IPS-18a (cell line): ENCODE results near the gene ZSCAN9.

Experiments
- H3K27ac ChIP-seq: one replicate; pipeline ENCODE4 v1.5.1; 2013; ENCODE audit warnings: low read length
- H3K27me3 ChIP-seq: one replicate; pipeline ENCODE4 v1.6.1; 2013; ENCODE audit warnings: mild to moderate bottlenecking, low read length; ENCODE audit not compliant: control insufficient read depth, insufficient read depth
- H3K36me3 ChIP-seq: one replicate; pipeline ENCODE4 v1.6.1; 2013; ENCODE audit warnings: low read depth, low read length; ENCODE audit not compliant: control insufficient read depth
- H3K4me1 ChIP-seq: one replicate; pipeline ENCODE4 v1.6.1; 2013; ENCODE audit warnings: low read depth, low read length; ENCODE audit not compliant: control insufficient read depth
- H3K4me3 ChIP-seq: one replicate; pipeline ENCODE4 v1.5.1; 2013; ENCODE audit warnings: low read length
- H3K9ac ChIP-seq: one replicate; pipeline ENCODE4 v1.6.1; 2013; ENCODE audit warnings: mild to moderate bottlenecking, low read length, moderate library complexity
- H3K9me3 ChIP-seq: one replicate; pipeline ENCODE4 v1.6.1; 2013; ENCODE audit warnings: low read depth, low read length; ENCODE audit not compliant: control insufficient read depth

ZSCAN9 gene

GRCh38 chr6:28225056-28225834 lies at the start of gene ZSCAN9:
ZSCAN9 (plus strand) TSS chr6:28225275; CDS start chr6:28227085, 1,810 bp downstream.
- peaks cover 5% of the 10 kb centered on the region for H3K4me1 ChIP-seq
- peak within 1 kb of the TSS; percentile 71 for H3K9ac ChIP-seq
- H3K9me3 ChIP-seq = no peaks in the 10 kb centered on the region
- H3K4me3 ChIP-seq = peak within 1 kb of the TSS; percentile 90
- no peak within 1 kb of the TSS for H3K27ac ChIP-seq
- H3K27me3 ChIP-seq = peaks cover 44% of the 10 kb centered on the region
- H3K36me3 ChIP-seq = peaks cover 30% of the 10 kb centered on the region

- Histone ChIP-seq H3K27ac (no peak overlapping the region), H3K4me3 (no peak overlapping the region), H3K9me3 (no peaks in the 10 kb centered on the region), H3K9ac (no peak overlapping the region), H3K4me1 (no peaks in the 10 kb centered on the region), H3K27me3 (peaks cover 8% of the 10 kb centered on the region), H3K36me3 (no peaks in the 10 kb centered on the region)
These were observed 48.7 kb upstream of the ZSCAN9 start for GRCh38 chr6:28176373-28176772.

- H3K9me3 ChIP-seq = peaks cover 5% of the 10 kb centered on the region
- H3K27me3 ChIP-seq = no peaks in the 10 kb centered on the region
- no peak overlapping the region for H3K27ac ChIP-seq
- no peaks in the 10 kb centered on the region for H3K36me3 ChIP-seq
- H3K4me1 ChIP-seq = no peaks in the 10 kb centered on the region
- no peak overlapping the region for H3K4me3 ChIP-seq
- no peak overlapping the region for H3K9ac ChIP-seq
These were observed 42.8 kb upstream of the ZSCAN9 start for GRCh38 chr6:28182255-28182654.

- peaks cover 37% of the 10 kb centered on the region for H3K9me3 ChIP-seq
- H3K27me3 ChIP-seq = no peaks in the 10 kb centered on the region
- no peaks in the 10 kb centered on the region for H3K4me1 ChIP-seq
- H3K36me3 ChIP-seq = no peaks in the 10 kb centered on the region
- no peak overlapping the region for H3K9ac ChIP-seq
- H3K4me3 ChIP-seq = no peak overlapping the region
- no peak overlapping the region for H3K27ac ChIP-seq
These were observed 36.7 kb upstream of the ZSCAN9 start for GRCh38 chr6:28188111-28188979.

GRCh38 chr6:28200020-28200419 lies 25.1 kb upstream of the ZSCAN9 start:
- H3K9me3 ChIP-seq = no peaks in the 10 kb centered on the region
- peaks cover 26% of the 10 kb centered on the region for H3K27me3 ChIP-seq
- H3K9ac ChIP-seq = no peak overlapping the region
- H3K4me1 ChIP-seq = peaks cover 7% of the 10 kb centered on the region
- H3K36me3 ChIP-seq = no peaks in the 10 kb centered on the region
- no peak overlapping the region for H3K4me3 ChIP-seq
- H3K27ac ChIP-seq = no peak overlapping the region

GRCh38 chr6:28203201-28203600 lies 21.9 kb upstream of the ZSCAN9 start:
- Histone ChIP-seq H3K36me3 (no peaks in the 10 kb centered on the region), H3K9me3 (no peaks in the 10 kb centered on the region), H3K27me3 (peaks cover 58% of the 10 kb centered on the region), H3K27ac (no peak overlapping the region), H3K4me1 (peaks cover 7% of the 10 kb centered on the region), H3K9ac (no peak overlapping the region), H3K4me3 (no peak overlapping the region)

DNA sequence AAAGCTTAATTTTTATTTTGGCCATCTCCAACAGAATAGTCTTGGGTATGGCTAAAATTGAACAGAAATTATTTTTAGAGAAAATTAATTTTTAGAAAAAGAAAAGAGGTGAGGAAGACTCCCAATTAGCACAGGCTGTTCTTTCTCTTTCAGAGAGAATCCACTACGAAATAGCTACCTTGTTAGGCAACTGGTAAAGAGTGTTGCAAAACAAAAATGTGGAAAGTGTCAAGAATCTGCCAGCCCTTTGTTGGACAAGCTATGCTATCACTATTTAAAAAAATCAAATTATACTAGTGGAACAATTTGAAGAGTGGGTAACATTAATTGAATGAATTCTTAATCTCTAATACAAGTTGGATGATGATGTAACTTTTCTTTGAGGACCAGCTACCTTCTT lies 19.2 kb upstream of the ZSCAN9 start:
- Histone ChIP-seq H3K9me3 (no peaks in the 10 kb centered on the region), H3K9ac (no peak overlapping the region), H3K36me3 (no peaks in the 10 kb centered on the region), H3K27me3 (peaks cover 85% of the 10 kb centered on the region), H3K27ac (no peak overlapping the region), H3K4me1 (peaks cover 10% of the 10 kb centered on the region), H3K4me3 (no peak overlapping the region)

GRCh38 chr6:28206527-28206926 lies 18.5 kb upstream of the ZSCAN9 start:
- no peak overlapping the region for H3K9ac ChIP-seq
- no peak overlapping the region for H3K27ac ChIP-seq
- H3K4me1 ChIP-seq = peaks cover 12% of the 10 kb centered on the region
- H3K36me3 ChIP-seq = no peaks in the 10 kb centered on the region
- peaks cover 88% of the 10 kb centered on the region for H3K27me3 ChIP-seq
- H3K9me3 ChIP-seq = no peaks in the 10 kb centered on the region
- H3K4me3 ChIP-seq = peak overlapping the region; percentile 67

- H3K9ac ChIP-seq = peak overlapping the region; percentile 12
- H3K27me3 ChIP-seq = peaks cover 88% of the 10 kb centered on the region
- no peaks in the 10 kb centered on the region for H3K36me3 ChIP-seq
- no peaks in the 10 kb centered on the region for H3K9me3 ChIP-seq
- H3K27ac ChIP-seq = no peak overlapping the region
- H3K4me3 ChIP-seq = peak overlapping the region; percentile 67
- H3K4me1 ChIP-seq = peaks cover 14% of the 10 kb centered on the region
These were observed 18.1 kb upstream of the ZSCAN9 start for GRCh38 chr6:28206928-28207509.

GRCh38 chr6:28207510-28208110 lies 17.5 kb upstream of the ZSCAN9 start:
- Histone ChIP-seq H3K9ac (peak overlapping the region; percentile 12), H3K4me1 (peaks cover 14% of the 10 kb centered on the region), H3K27ac (no peak overlapping the region), H3K36me3 (no peaks in the 10 kb centered on the region), H3K4me3 (peak overlapping the region; percentile 67), H3K27me3 (peaks cover 88% of the 10 kb centered on the region), H3K9me3 (no peaks in the 10 kb centered on the region)

- Histone ChIP-seq H3K36me3 (no peaks in the 10 kb centered on the region), H3K27me3 (peaks cover 92% of the 10 kb centered on the region), H3K9ac (peak overlapping the region; percentile 12), H3K4me1 (peaks cover 12% of the 10 kb centered on the region), H3K4me3 (peak overlapping the region; percentile 67), H3K9me3 (no peaks in the 10 kb centered on the region), H3K27ac (no peak overlapping the region)
These were observed 16.9 kb upstream of the ZSCAN9 start for GRCh38 chr6:28208111-28208659.
